Endodermal cell (in vitro differentiated cells): Measurements from ENCODE around the gene NAA10. TPM values are rescaled to one million over a fixed set of nuclear protein-coding genes. Genes with fewer than 3 reads are reported as not detected.
A peak's percentile ranks its signal among the peaks of the same experiment; 100 is the strongest.

Experiments
- DNase-seq: peaks from one replicate; pipeline ENCODE4 v3.0.0-alpha.2; 2017
- H3K27ac ChIP-seq: 2 replicates; pipeline ENCODE4 v1.5.1; 2013; ENCODE audit warnings: mild to moderate bottlenecking, low read depth, low read length, moderate library complexity
- H3K27me3 ChIP-seq: 2 replicates; pipeline ENCODE4 v1.6.1; 2013; ENCODE audit warnings: mild to moderate bottlenecking, low read length, moderate library complexity; ENCODE audit not compliant: insufficient read depth, control insufficient read depth, poor library complexity, severe bottlenecking
- H3K36me3 ChIP-seq: 2 replicates; pipeline ENCODE4 v1.7.0; 2013; ENCODE audit warnings: mild to moderate bottlenecking, low read length, moderate library complexity; ENCODE audit not compliant: control insufficient read depth, insufficient read depth
- H3K4me1 ChIP-seq: one replicate; pipeline ENCODE4 v1.7.0; 2013; ENCODE audit warnings: low read length; ENCODE audit not compliant: control insufficient read depth, insufficient read depth
- H3K4me3 ChIP-seq: 2 replicates; pipeline ENCODE4 v1.5.1; 2013; ENCODE audit warnings: mild to moderate bottlenecking, low read length, moderate library complexity
- H3K9ac ChIP-seq: 2 replicates; pipeline ENCODE4 v1.6.1; 2013; ENCODE audit warnings: mild to moderate bottlenecking, low read length, moderate library complexity; ENCODE audit not compliant: poor library complexity, severe bottlenecking; ENCODE audit errors: extremely low read depth
- H3K9me3 ChIP-seq: 2 replicates; pipeline ENCODE4 v1.6.1; 2013; ENCODE audit warnings: mild to moderate bottlenecking, low read length, moderate library complexity; ENCODE audit not compliant: control insufficient read depth
- H3K27ac Mint-ChIP-seq: 2 replicates; pipeline ENCODE4 v1.8.0; 2020; ENCODE audit warnings: mixed read lengths
- H3K27me3 Mint-ChIP-seq: 2 replicates; pipeline ENCODE4 v1.8.0; 2021; ENCODE audit warnings: mild to moderate bottlenecking, mixed read lengths; ENCODE audit not compliant: insufficient read depth
- H3K36me3 Mint-ChIP-seq: 2 replicates; pipeline ENCODE4 v1.8.0; 2020; ENCODE audit warnings: low read depth, mixed read lengths
- H3K4me1 Mint-ChIP-seq: 2 replicates; pipeline ENCODE4 v1.8.0; 2020; ENCODE audit warnings: mixed read lengths
- H3K4me3 Mint-ChIP-seq: 2 replicates; pipeline ENCODE4 v1.8.0; 2020; ENCODE audit warnings: mild to moderate bottlenecking, moderate library complexity, mixed read lengths
- H3K9me3 Mint-ChIP-seq: 2 replicates; pipeline ENCODE4 v1.8.0; 2020; ENCODE audit warnings: mild to moderate bottlenecking, mixed read lengths
- WGBS, 2 experiments: methylation state at CpG; one replicate each; pipeline versions ENCODE4 v1.1.5 to v1.1.7; 2013; ENCODE audit warnings: missing lambda C conversion rate in 2 of 2, mixed read lengths in 1 of 2; ENCODE audit not compliant: insufficient coverage in 1 of 2, insufficient read length in 1 of 2; 5-methylcytosine and 5-hydroxymethylcytosine counted together
- total RNA-seq, 2 donors: library from RNA; stranded (reverse); fragmentation: NEBNext Ultra II Directional in 1 of 2; extraction: Animal tissue kit (Norgen Biotek cat#: 25700) in 1 of 2; gene quantifications; 2 replicates in 1 of 2; 3 replicates in 1 of 2; pipeline ENCODE4 v1.2.1, GENCODE V29; 2021
- TF ChIP-seq, protein P1 (sequence below): fragments of 200-600 bp; sonication (generic); conservative IDR thresholded peaks from 2 replicates; pipeline ENCODE4 v1.5.0; 2021; ENCODE audit warnings: antibody characterized with exemption, mild to moderate bottlenecking

The NAA10 gene
- total RNA-seq, 2 donors from 2014 or later, result 91.6 to 99.3 TPM

GRCh38 chrX:153889123-153889522 lies 45.7 kb downstream of the NAA10 start:
- Mint-ChIP-seq H3K36me3 (no peaks in the 10 kb centered on the region), H3K9me3 (peaks cover 67% of the 10 kb centered on the region), H3K4me1 (peaks cover 3% of the 10 kb centered on the region), H3K27me3 (peaks cover 24% of the 10 kb centered on the region), H3K27ac (no peak overlapping the region), H3K4me3 (no peak overlapping the region)
- H3K36me3 ChIP-seq, result no peaks in the 10 kb centered on the region
- no peak overlapping the region for H3K4me3 ChIP-seq
- 90% methylated on average over 6 of the region's 6 CpGs; no CpG with 5 or more reads in 1 of the 2 experiments for WGBS, 2 experiments
- peaks cover 17% of the 10 kb centered on the region for H3K27me3 ChIP-seq
- DNase-seq, result no peak
- H3K4me1 ChIP-seq, result peaks cover 3% of the 10 kb centered on the region
- TF ChIP-seq, protein P1, sequence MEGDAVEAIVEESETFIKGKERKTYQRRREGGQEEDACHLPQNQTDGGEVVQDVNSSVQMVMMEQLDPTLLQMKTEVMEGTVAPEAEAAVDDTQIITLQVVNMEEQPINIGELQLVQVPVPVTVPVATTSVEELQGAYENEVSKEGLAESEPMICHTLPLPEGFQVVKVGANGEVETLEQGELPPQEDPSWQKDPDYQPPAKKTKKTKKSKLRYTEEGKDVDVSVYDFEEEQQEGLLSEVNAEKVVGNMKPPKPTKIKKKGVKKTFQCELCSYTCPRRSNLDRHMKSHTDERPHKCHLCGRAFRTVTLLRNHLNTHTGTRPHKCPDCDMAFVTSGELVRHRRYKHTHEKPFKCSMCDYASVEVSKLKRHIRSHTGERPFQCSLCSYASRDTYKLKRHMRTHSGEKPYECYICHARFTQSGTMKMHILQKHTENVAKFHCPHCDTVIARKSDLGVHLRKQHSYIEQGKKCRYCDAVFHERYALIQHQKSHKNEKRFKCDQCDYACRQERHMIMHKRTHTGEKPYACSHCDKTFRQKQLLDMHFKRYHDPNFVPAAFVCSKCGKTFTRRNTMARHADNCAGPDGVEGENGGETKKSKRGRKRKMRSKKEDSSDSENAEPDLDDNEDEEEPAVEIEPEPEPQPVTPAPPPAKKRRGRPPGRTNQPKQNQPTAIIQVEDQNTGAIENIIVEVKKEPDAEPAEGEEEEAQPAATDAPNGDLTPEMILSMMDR, result no peak
- no peak overlapping the region for H3K9ac ChIP-seq
- no peaks in the 10 kb centered on the region for H3K9me3 ChIP-seq
- no peak overlapping the region for H3K27ac ChIP-seq

DNA sequence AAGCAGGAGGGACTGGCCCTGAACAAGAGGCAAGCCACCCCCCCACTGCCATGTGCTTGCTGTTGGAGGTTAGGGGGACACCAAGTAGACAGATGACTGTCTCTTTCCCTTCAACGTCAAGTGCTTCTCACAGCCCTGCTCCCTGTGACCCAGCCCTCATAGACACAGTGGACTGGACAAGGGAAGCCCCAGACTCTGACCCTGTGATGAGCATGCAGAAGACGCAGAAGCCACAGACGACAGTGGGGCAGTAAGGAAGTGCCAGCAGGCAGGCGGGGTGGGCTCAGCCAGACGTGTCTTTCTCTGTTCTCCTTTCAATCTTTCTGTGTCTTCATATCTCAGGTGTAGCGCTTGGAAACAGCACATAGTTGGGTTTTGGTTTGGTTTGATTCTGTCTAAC lies 46.5 kb downstream of the NAA10 start:
- H3K9ac ChIP-seq, result no peak overlapping the region
- no peaks in the 10 kb centered on the region for H3K36me3 Mint-ChIP-seq
- no peak overlapping the region for H3K4me3 Mint-ChIP-seq
- peaks cover 17% of the 10 kb centered on the region for H3K27me3 ChIP-seq
- H3K9me3 Mint-ChIP-seq, result peaks cover 66% of the 10 kb centered on the region
- H3K4me1 ChIP-seq, result peaks cover 3% of the 10 kb centered on the region
- H3K27me3 Mint-ChIP-seq, result peaks cover 24% of the 10 kb centered on the region
- H3K27ac Mint-ChIP-seq, result no peak overlapping the region
- DNase-seq, result peak; percentile 15
- TF ChIP-seq, protein P1, result no peak
- H3K4me1 Mint-ChIP-seq, result peaks cover 3% of the 10 kb centered on the region
- H3K36me3 ChIP-seq, result no peaks in the 10 kb centered on the region
- no peaks in the 10 kb centered on the region for H3K9me3 ChIP-seq
- WGBS, 2 experiments, result 84 to 91% methylated on average over 2 to 4 of the region's 6 CpGs
- no peak overlapping the region for H3K27ac ChIP-seq
- H3K4me3 ChIP-seq, result no peak overlapping the region

DNA sequence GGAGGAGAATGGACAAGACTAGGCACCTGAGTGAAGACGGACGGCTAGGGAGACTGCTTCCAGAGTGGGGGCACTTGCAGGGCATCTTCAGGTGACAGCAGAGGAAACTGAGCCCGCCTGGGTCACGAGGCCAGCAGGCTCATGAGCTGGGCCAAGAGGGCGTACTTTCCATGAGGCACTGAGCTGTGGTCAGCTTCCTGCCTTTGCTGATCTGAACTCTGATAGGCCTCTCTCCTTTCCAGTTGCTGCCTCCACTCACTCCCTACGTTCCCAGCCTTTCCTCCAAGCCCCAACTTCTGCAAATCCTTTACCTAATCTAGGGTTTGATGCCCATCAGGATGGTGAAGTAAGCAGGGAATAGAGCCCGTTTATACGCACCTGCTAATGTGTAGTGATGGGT lies 47.5 kb downstream of the NAA10 start:
- Histone ChIP-seq H3K27ac (no peak overlapping the region), H3K9me3 (no peaks in the 10 kb centered on the region), H3K36me3 (no peaks in the 10 kb centered on the region), H3K4me1 (peaks cover 3% of the 10 kb centered on the region), H3K27me3 (peaks cover 17% of the 10 kb centered on the region), H3K4me3 (no peak overlapping the region), H3K9ac (no peak overlapping the region)
- Mint-ChIP-seq H3K27me3 (peaks cover 24% of the 10 kb centered on the region), H3K4me3 (no peak overlapping the region), H3K27ac (no peak overlapping the region), H3K4me1 (peaks cover 3% of the 10 kb centered on the region), H3K36me3 (no peaks in the 10 kb centered on the region), H3K9me3 (peaks cover 58% of the 10 kb centered on the region)
- no peak for DNase-seq
- TF ChIP-seq, protein P1, result no peak
- 93 to 100% methylated on average over 3 to 6 of the region's 8 CpGs for WGBS, 2 experiments
